Thyroid gland (tissue), 4 donors: ENCODE measurements around the gene SPATA12.

Source experiments
- POLR2A ChIP-seq, 2 donors: fragments of 450-650 bp; IDR thresholded peaks; one replicate each; pipeline ENCODE4 v1.6.1; 2017; ENCODE audit warnings: antibody characterized with exemption in 2 of 2, mild to moderate bottlenecking in 2 of 2, moderate library complexity in 1 of 2
- TF ChIP-seq, protein P1 (sequence below), 6 experiments: fragments of 200-600 bp in 3 of 6; fragments of 450-650 bp in 3 of 6; sonication (generic) in 3 of 6; IDR thresholded peaks; one replicate each; pipeline ENCODE4 v1.5.1; 2016 to 2019; ENCODE audit warnings: antibody characterized with exemption in 6 of 6, mild to moderate bottlenecking in 2 of 6, inconsistent platforms in 1 of 6, moderate library complexity in 1 of 6

GRCh38 chr3:57017459-57017845 is 43.0 kb upstream of the SPATA12 start:
- TF ChIP-seq, protein P1, sequence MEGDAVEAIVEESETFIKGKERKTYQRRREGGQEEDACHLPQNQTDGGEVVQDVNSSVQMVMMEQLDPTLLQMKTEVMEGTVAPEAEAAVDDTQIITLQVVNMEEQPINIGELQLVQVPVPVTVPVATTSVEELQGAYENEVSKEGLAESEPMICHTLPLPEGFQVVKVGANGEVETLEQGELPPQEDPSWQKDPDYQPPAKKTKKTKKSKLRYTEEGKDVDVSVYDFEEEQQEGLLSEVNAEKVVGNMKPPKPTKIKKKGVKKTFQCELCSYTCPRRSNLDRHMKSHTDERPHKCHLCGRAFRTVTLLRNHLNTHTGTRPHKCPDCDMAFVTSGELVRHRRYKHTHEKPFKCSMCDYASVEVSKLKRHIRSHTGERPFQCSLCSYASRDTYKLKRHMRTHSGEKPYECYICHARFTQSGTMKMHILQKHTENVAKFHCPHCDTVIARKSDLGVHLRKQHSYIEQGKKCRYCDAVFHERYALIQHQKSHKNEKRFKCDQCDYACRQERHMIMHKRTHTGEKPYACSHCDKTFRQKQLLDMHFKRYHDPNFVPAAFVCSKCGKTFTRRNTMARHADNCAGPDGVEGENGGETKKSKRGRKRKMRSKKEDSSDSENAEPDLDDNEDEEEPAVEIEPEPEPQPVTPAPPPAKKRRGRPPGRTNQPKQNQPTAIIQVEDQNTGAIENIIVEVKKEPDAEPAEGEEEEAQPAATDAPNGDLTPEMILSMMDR (IDR thresholded peaks at IDR 0.05) = no peak
- no peak for TF ChIP-seq POLR2A (IDR thresholded peaks at IDR 0.05)
